Neural progenitor cell (in vitro differentiated cells): Measurements from ENCODE around the gene IGHMBP2.

Source experiments
- EZH2 ChIP-seq: fragments of 200-600 bp; sonication (generic); IDR thresholded peaks from 2 replicates; pipeline ENCODE4 v1.6.1; 2017; ENCODE audit warnings: antibody characterized with exemption, mild to moderate bottlenecking, moderate library complexity
- EZH2phosphoT487 ChIP-seq: fragments of 200-600 bp; sonication (generic); IDR thresholded peaks from 2 replicates; pipeline ENCODE4 v1.6.1; 2017; ENCODE audit warnings: antibody characterized with exemption
- TF ChIP-seq, protein P1 (sequence below): fragments of 200-600 bp; sonication (generic); IDR thresholded peaks from 2 replicates; pipeline ENCODE4 v1.5.1; 2017; ENCODE audit warnings: antibody characterized with exemption, mild to moderate bottlenecking

DNA sequence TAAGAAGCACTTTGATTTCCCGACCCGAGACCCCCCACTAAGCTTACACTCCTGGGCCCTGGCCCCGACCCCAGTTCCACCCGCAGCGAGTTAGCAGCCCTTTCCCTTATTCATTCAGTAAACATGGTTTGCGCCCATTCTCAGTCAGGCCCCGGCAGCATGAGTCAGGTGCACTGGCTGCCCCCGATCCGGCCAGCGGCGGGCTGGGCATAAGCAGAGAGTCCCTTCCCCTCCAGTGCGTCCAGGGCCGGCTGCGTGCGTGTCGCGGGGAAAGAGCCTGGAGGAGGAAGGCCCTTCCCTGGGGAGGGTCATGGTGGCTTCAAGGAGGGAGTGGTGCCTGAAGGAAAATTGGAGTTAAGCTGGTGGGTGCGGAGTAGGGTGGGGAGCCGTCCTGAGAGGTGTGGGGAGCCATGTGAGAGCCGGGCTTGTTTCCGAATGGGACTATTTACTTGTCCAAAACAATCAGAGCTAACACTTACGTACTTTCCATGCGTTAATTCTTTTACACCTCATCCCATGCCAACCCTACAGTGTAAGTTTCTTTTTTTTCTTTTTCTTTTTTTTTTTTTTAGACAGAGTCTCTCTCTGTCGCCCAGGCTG lies 657 bp downstream of the IGHMBP2 start:
- TF ChIP-seq, protein P1, sequence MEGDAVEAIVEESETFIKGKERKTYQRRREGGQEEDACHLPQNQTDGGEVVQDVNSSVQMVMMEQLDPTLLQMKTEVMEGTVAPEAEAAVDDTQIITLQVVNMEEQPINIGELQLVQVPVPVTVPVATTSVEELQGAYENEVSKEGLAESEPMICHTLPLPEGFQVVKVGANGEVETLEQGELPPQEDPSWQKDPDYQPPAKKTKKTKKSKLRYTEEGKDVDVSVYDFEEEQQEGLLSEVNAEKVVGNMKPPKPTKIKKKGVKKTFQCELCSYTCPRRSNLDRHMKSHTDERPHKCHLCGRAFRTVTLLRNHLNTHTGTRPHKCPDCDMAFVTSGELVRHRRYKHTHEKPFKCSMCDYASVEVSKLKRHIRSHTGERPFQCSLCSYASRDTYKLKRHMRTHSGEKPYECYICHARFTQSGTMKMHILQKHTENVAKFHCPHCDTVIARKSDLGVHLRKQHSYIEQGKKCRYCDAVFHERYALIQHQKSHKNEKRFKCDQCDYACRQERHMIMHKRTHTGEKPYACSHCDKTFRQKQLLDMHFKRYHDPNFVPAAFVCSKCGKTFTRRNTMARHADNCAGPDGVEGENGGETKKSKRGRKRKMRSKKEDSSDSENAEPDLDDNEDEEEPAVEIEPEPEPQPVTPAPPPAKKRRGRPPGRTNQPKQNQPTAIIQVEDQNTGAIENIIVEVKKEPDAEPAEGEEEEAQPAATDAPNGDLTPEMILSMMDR, result no peak
- TF ChIP-seq EZH2phosphoT487, result no peak
- no peak for TF ChIP-seq EZH2
